HG03196 (cell line): ENCODE measurements around the gene CAMK1D.

Experiments used
- ATAC-seq: cut with Tn5 transposase; IDR thresholded peaks from one replicate; pipeline ENCODE4 v1.9.1; 2021; ENCODE audit not compliant: unreplicated experiment

Gene CAMK1D

DNA sequence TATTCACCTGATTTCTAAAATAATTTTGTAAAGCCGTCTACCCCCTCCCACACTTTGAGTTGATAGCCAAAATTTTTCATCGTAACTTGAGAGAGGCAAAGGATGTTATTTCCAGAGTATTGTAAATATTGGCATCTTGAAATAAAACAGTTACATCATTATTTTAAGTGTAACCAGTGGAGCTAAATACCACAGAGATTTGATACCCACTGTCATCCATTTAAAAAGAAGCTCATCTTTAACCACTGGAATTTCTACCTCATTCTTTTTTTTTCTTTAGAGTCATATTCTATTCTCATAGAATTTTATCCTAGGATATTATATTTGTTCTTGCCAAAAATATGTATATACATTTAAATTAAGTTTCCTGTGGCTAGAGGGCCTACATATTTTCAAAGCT, 48.6 kb downstream of the CAMK1D start:
- ATAC-seq, result no peak

GRCh38 chr10:12400266-12400931, 51.1 kb downstream of the CAMK1D start:
- no peak for ATAC-seq

DNA sequence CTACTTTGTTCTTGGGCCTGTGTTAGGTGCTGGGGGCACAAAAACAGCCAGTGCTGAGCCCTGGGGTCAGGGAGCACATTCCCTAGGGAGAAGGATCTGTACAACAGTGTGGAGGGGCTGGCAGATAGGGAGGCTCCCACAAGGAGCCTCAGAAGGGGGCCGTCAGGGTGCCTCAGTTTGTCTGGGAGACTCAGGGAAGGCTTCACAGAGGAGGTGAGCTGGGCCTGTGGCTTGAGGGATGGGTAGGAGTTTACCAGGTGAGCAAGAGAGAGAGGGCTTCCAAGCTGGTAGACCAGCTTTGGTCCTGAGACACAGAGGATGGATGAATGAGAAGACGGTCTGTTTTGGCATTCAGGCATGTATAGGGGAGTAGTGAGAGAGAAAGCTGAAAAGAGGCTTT, 52.1 kb downstream of the CAMK1D start:
- ATAC-seq, result no peak

DNA sequence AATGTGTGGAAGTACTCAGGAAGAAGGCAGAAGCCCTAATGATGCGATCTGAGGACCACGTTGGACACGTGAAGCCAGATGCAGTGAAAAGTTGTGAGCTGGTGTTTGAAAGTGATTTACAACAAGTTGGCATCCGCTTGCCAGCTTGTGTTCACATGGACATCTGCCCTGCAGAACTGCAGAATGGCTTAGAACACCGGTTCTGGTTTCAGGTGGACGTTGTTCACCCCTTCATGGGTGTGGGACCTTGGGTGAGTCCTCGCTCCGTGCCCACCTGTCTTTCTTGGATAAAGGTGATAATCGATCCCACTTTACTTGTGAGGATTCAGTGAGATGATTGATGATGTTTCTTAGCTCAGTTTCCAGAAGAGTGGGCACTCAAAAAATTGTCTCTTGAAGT, 53.8 kb downstream of the CAMK1D start:
- no peak for ATAC-seq

- no peak for ATAC-seq
Observed at GRCh38 chr10:12405342-12406320, 56.3 kb downstream of the CAMK1D start.

GRCh38 chr10:12406764-12407400, 57.5 kb downstream of the CAMK1D start:
- no peak for ATAC-seq

DNA sequence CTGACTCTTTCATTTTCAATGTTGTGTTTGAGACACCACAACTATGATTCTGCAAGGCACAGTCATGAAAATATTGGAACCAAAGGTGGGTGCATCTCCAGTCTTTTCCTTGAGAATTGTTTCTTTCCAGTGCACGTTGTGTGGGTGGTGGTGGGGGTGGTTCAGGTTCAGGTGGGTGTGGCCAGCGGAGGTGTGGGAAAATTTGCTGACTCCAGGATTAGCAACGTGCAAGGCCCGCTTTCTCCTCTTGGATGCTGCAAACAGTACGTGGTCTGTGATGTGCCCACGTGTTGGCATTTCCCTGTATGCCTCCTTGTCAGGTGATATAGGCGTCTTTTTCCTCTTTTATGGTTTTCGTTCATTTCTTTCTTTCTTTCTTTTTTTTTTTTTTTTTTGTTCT, 59.1 kb downstream of the CAMK1D start:
- ATAC-seq, result no peak

- no peak for ATAC-seq
Observed at GRCh38 chr10:12409161-12409560, 59.8 kb downstream of the CAMK1D start.

- ATAC-seq, result no peak
Observed at GRCh38 chr10:12409613-12410012, 60.3 kb downstream of the CAMK1D start.

DNA sequence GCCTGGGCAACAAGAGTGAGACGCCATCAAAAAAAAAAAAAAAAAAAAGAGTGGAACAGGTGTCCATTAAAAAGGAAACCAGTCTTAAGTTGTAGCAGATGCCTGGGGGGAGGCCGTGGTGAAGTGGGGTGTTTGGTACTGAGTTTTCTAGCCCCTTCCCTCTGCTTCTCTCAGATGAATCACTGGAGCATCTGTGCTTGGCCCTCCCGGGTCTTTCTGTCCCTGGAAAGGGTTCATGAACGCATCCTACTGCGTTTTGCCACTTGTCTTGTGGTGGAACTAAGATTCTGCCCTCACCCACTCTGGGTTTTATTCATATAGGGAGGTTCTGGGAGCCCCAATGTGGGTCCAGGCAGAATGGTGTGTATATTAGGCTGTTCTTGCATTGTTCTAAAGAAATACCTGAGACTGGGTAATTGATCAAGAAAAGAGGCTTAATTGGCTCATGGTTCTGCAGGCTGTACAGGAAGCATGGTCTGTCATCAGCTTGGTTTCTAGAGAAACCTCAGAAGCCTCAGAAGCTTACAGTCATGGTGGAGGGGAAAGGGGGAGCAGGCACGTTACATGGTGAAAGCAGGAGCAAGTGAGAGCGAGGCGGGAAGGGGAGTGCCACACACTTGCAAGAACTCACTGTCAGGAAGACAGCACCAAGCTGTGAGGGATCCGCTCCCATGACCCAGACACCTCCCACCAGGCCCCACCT, 63.5 kb downstream of the CAMK1D start:
- no peak for ATAC-seq

- no peak for ATAC-seq
Observed at GRCh38 chr10:12413369-12413711, 64.0 kb downstream of the CAMK1D start.

DNA sequence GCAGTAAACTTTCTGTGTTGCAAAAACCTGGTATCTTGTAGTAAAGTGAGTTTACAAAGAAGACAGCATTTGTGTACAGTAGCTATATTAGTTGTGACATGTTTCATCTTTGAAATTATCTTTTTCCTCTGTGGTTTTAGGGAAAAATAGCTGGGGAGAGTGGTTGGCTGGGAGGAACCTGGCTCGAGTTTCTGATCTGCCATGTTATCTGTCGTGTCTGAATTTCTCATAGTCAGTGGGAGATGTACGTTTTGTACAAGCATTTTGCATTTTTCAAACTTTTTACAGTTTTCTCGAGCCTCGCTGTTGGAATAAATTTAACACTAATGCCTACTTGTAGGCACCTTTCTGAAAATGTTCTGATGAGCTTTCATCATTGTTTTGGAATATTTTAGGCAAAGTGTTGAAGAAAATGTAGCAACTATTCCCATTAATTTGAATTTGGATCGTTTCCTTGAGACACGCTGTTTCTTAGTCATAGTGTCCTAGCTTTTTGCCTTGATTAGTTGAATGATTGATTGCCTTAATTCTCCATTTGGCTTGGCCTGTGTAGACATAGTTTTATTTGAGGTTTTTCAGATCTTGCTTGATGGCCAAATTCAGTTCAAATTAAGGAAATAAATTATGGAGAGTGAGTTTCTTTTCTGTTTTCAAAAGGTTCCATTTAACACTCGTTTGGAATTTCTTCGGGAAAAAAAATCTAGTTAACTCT, 65.1 kb downstream of the CAMK1D start:
- ATAC-seq, result no peak

DNA sequence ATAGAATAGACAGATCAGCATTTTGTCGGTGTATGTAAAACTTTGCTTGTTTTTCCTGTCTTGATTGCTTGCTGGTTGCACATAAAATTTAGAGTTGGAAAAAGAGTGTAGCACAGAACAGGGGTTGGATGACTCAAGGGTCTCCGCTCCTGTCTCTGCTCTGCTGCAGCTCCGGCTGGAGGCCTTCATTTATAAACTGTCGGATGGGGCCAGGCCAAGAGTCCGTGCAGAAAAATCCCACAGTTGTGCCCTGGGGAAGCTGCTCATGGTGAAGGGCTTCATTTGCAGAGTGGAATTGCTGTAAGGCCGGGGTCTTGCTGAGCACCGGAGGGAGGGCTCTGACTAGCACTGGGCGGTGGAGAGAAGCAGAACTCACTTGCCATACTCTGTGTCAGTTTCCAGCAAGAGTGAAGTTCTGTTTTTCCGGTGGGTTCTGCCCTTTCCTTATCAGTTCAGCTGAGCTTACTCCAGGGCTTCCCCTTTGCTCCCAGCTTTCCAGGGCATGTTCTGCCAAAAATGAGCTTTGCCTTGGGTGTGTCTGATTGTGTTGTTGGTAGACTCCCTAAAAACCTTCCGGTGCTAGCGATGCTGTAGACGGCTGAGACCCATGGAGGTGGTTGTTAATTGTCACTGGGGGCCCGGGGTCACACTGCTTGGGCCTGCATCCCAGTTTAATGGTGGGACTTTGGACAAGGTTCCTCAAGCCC, 67.2 kb downstream of the CAMK1D start:
- no peak for ATAC-seq

- ATAC-seq, result no peak
Observed at GRCh38 chr10:12417331-12417730, 68.0 kb downstream of the CAMK1D start.

GRCh38 chr10:12418000-12418399, 68.7 kb downstream of the CAMK1D start:
- ATAC-seq, result no peak

DNA sequence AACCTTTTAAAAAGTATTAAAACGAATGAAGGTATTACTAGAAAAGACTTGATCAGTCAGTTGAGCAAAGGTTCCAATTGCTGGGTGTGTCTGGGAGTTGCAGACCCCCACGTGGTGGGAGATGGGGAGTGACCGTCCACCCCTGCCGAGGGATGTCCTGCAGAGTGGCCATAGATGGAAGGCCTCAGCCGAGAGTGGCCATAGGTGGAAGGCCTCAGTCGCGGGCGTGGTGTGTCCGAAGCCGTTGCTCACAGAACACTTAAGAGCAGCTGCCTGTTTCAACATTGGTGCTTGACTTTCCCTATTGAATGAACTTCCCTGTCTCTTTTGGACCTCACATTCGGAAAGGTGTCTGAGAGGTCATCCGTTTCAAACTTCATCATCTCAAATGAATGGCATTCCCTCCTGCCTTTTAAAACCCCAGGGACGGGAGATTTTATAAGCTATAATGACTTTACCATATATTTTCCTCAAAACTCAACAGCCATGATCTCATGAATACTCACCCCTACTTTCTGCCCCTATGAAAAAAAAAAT, 69.4 kb downstream of the CAMK1D start:
- no peak for ATAC-seq

GRCh38 chr10:12419262-12419847, 70.0 kb downstream of the CAMK1D start:
- ATAC-seq, result no peak

- no peak for ATAC-seq
Observed at GRCh38 chr10:12420530-12421120, 71.3 kb downstream of the CAMK1D start.

DNA sequence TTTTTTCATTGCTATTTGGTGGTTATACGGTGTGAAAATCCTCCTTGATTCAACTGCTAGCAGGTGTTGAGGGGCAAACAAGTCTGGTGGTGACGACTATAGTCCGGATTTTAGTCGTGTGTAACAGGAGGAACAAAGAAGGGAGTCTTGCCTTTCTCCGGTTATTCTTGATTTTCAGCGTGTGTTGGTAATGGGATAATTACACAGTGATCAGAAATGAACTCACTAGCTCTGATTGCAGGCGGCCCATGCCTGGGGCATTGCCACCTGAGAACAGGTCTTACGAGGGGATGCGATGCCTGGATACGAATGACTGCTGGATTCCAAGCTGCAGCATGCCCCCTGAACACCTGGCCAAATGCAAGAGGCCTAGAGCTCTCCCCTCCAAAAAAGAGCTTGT, 72.8 kb downstream of the CAMK1D start:
- ATAC-seq, result no peak
